Measurements from ENCODE around the gene ZNF793.

The ZNF793 gene

GRCh38 chr19:37472165-37472564, 34.6 kb upstream of the ZNF793 start:
- no peak overlapping the region for H3K4me3 ChIP-seq (ENCODE audit: low read length)
- no peak for DNase-seq (ENCODE audit: low read depth)
- no peak for TF ChIP-seq CTCF (conservative IDR thresholded peaks at IDR 0.05; ENCODE audit: low read length)

- DNase-seq (ENCODE audit: low read depth): no peak
- H3K4me3 ChIP-seq (ENCODE audit: low read length): no peak overlapping the region
- no peak for TF ChIP-seq CTCF (conservative IDR thresholded peaks at IDR 0.05; ENCODE audit: low read length)
Measured at GRCh38 chr19:37484406-37485168, 22.2 kb upstream of the ZNF793 start.

GRCh38 chr19:37492213-37492612, 14.5 kb upstream of the ZNF793 start:
- TF ChIP-seq CTCF (conservative IDR thresholded peaks at IDR 0.05; ENCODE audit: low read length): no peak
- no peak for DNase-seq (ENCODE audit: low read depth)
- H3K4me3 ChIP-seq (ENCODE audit: low read length): no peak overlapping the region

- no peak for DNase-seq (ENCODE audit: low read depth)
- peak overlapping the region; percentile 73 for H3K4me3 ChIP-seq (ENCODE audit: low read length)
Measured at GRCh38 chr19:37505958-37506386, 767 bp upstream of the ZNF793 start.

GRCh38 chr19:37507167-37507464, 377 bp downstream of the ZNF793 start:
- DNase-seq (ENCODE audit: low read depth): no peak
- H3K4me3 ChIP-seq (ENCODE audit: low read length): peak overlapping the region; percentile 73
- no peak for TF ChIP-seq CTCF (conservative IDR thresholded peaks at IDR 0.05; ENCODE audit: low read length)

More at GRCh38 chr19:37505958-37506386, 767 bp upstream of the ZNF793 start:
- no peak for TF ChIP-seq CTCF (conservative IDR thresholded peaks at IDR 0.05; ENCODE audit: low read length)

- TF ChIP-seq CTCF (conservative IDR thresholded peaks at IDR 0.05; ENCODE audit: low read length): no peak
- H3K4me3 ChIP-seq (ENCODE audit: low read length): no peak overlapping the region
- no peak for DNase-seq (ENCODE audit: low read depth)
Measured at GRCh38 chr19:37511186-37511585, 4.4 kb downstream of the ZNF793 start.

GRCh38 chr19:37511821-37512220, 5.1 kb downstream of the ZNF793 start:
- no peak for TF ChIP-seq CTCF (conservative IDR thresholded peaks at IDR 0.05; ENCODE audit: low read length)
- DNase-seq (ENCODE audit: low read depth): no peak

More at GRCh38 chr19:37511821-37512220, 5.1 kb downstream of the ZNF793 start:
- no peak overlapping the region for H3K4me3 ChIP-seq (ENCODE audit: low read length)
